Gastrocnemius medialis (tissue), 4 donors: ENCODE measurements around the gene DDX41.

Source experiments
- POLR2A ChIP-seq, 2 donors: fragments of 450-650 bp; IDR thresholded peaks; one replicate each; pipeline ENCODE4 v1.6.1; 2017; ENCODE audit warnings: antibody characterized with exemption in 2 of 2, mild to moderate bottlenecking in 2 of 2, moderate library complexity in 2 of 2
- TF ChIP-seq, protein P1 (sequence below), 5 experiments: fragments of 450-650 bp in 3 of 5; fragments of 200-600 bp in 2 of 5; sonication (generic) in 2 of 5; IDR thresholded peaks in 4 of 5; conservative IDR thresholded peaks in 1 of 5; 1 replicate in 4 of 5; 2 replicates in 1 of 5; pipeline ENCODE4 v1.5.1; 2016 to 2019; ENCODE audit warnings: antibody characterized with exemption in 5 of 5, mild to moderate bottlenecking in 3 of 5, moderate library complexity in 3 of 5

DNA sequence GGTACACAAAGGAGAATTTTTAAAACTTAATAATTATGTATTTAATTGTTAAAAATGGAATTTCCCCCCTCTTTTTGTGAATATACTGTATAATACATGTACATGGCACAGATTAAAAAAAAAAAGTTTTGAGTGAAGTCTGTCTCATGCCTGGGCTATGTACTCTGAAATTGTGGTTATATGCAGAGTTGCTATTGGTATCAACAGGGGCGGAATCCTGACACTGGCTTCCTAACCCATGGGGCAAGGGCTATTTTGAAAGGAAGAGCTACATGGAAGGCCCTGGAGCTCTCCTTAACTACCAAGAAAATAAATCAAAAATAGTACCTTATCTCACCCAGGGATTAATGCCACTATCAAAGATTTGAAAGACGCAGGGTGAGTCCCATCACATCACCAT is 38.5 kb upstream of the DDX41 start:
- TF ChIP-seq, protein P1, sequence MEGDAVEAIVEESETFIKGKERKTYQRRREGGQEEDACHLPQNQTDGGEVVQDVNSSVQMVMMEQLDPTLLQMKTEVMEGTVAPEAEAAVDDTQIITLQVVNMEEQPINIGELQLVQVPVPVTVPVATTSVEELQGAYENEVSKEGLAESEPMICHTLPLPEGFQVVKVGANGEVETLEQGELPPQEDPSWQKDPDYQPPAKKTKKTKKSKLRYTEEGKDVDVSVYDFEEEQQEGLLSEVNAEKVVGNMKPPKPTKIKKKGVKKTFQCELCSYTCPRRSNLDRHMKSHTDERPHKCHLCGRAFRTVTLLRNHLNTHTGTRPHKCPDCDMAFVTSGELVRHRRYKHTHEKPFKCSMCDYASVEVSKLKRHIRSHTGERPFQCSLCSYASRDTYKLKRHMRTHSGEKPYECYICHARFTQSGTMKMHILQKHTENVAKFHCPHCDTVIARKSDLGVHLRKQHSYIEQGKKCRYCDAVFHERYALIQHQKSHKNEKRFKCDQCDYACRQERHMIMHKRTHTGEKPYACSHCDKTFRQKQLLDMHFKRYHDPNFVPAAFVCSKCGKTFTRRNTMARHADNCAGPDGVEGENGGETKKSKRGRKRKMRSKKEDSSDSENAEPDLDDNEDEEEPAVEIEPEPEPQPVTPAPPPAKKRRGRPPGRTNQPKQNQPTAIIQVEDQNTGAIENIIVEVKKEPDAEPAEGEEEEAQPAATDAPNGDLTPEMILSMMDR (IDR thresholded peaks at IDR 0.05 in 4 of 5, conservative IDR thresholded peaks at IDR 0.05 in 1 of 5): no peak
- no peak for TF ChIP-seq POLR2A (IDR thresholded peaks at IDR 0.05)
